Suppressor macrophage treated with lipopolysaccharide for 1 hour (primary cell): Measurements from ENCODE around the gene KSR2.
"Not testable (repeated sequence)": the region's sequence is repeated elsewhere in the genome, so short reads cannot be mapped to it uniquely, and the experiment has no call there.

ENCODE experiments used
- DNase-seq, 3 donors: peaks; one replicate each; pipeline ENCODE4 v3.0.0-alpha.2; 2020 to 2022

KSR2 gene

GRCh38 chr12:117889098-117889497 is 79.7 kb downstream of the KSR2 start:
- DNase-seq: no peak

GRCh38 chr12:117885211-117885610 is 83.6 kb downstream of the KSR2 start:
- DNase-seq: no peak

- no peak for DNase-seq
Observed at GRCh38 chr12:117884161-117884560, 84.6 kb downstream of the KSR2 start.

- no peak for DNase-seq
Observed at GRCh38 chr12:117882603-117883184, 86.1 kb downstream of the KSR2 start.

- no peak for DNase-seq
Observed at GRCh38 chr12:117882181-117882580, 86.6 kb downstream of the KSR2 start.

- DNase-seq: peak in 2 of 3 donors; percentile 17 to 20
Observed at GRCh38 chr12:117881517-117881916, 87.3 kb downstream of the KSR2 start.

GRCh38 chr12:117878605-117879004 is 90.2 kb downstream of the KSR2 start:
- no peak for DNase-seq

- no peak for DNase-seq
Observed at GRCh38 chr12:117876436-117876816, 92.4 kb downstream of the KSR2 start.

- DNase-seq: peak in 1 of 3 donors; percentile 7
Observed at GRCh38 chr12:117875744-117876435, 92.9 kb downstream of the KSR2 start.

- peak; percentile 68 to 76 (median 70) for DNase-seq
Observed at GRCh38 chr12:117874842-117875434, 93.9 kb downstream of the KSR2 start.

GRCh38 chr12:117874198-117874597 is 94.6 kb downstream of the KSR2 start:
- DNase-seq: not testable (repeated sequence)

GRCh38 chr12:117872546-117873169 is 96.1 kb downstream of the KSR2 start:
- no peak for DNase-seq

GRCh38 chr12:117869551-117869950 is 99.2 kb downstream of the KSR2 start:
- no peak for DNase-seq

- no peak for DNase-seq
Observed at GRCh38 chr12:117867348-117867747, 101.4 kb downstream of the KSR2 start.

GRCh38 chr12:117865505-117865904 is 103.3 kb downstream of the KSR2 start:
- DNase-seq: no peak

GRCh38 chr12:117863002-117863709 is 105.6 kb downstream of the KSR2 start:
- no peak for DNase-seq

GRCh38 chr12:117861691-117862090 is 107.1 kb downstream of the KSR2 start:
- DNase-seq: no peak

GRCh38 chr12:117860787-117861290 is 108.0 kb downstream of the KSR2 start:
- not testable (repeated sequence) for DNase-seq

GRCh38 chr12:117860111-117860510 is 108.7 kb downstream of the KSR2 start:
- no peak for DNase-seq

GRCh38 chr12:117857632-117858612 is 110.9 kb downstream of the KSR2 start:
- DNase-seq: peak; percentile 61 to 81 (median 77)

GRCh38 chr12:117857139-117857538 is 111.7 kb downstream of the KSR2 start:
- DNase-seq: not testable (repeated sequence)

GRCh38 chr12:117855165-117855564 is 113.6 kb downstream of the KSR2 start:
- no peak for DNase-seq
